Measurements from ENCODE around the gene CLCN3.
"Not testable (repeated sequence)": the region's sequence is repeated elsewhere in the genome, so short reads cannot be mapped to it uniquely, and the experiment has no call there.

Gene CLCN3

DNA sequence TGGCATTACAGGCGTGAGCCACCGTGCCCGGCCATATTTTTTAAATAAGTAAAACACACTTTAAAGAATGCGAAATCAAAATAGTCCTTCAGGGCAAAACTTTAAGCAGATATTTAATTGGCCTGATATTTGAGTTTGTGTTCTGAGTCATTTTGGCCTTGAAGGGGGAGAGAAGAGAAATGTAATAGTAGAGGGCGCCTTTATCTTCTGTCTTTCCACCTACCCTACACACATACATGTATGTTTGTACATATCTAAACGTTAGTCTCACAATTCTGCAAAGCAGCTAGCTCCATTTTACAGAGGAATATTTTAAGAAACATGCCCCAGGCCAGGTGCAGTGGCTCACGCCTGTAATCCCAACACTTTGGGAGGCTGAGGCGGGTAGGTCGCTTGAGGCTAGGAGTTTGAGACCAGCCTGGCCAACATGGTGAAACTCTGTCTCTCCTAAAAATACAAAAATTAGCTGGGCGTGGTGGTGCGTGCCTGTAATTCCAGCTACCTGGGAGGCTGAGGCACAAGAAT is 151.2 kb downstream of the CLCN3 start:
- not testable (repeated sequence) for DNase-seq

Measured in nucleus accumbens (tissue), 56 donors.